ENCODE measurements around the gene ZNF396.

Gene ZNF396

DNA sequence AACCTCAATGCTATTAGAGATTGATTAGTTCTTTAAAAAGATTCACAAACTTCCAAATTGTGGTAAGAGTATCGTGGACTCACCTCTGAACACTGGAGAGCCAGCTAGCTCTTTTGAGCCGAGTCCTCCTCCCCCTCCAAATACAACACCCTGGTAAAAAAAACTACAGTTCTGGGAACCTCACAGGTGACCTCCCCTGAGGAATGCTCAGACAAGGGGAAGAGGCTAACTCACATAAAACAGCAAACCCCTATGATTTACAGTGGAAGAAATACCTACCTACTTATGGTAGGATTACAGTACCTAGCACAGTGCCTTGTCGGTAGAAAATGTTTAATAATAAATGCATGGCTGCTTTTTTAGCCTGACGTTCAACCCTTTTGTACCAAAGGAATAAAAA is 41.3 kb downstream of the ZNF396 start:
- no peak for DNase-seq (ENCODE audit: low read depth)
- TF ChIP-seq MYC (IDR thresholded peaks at IDR 0.05; ENCODE audit: low read depth, low read length), result no peak
- TF ChIP-seq, protein P1, sequence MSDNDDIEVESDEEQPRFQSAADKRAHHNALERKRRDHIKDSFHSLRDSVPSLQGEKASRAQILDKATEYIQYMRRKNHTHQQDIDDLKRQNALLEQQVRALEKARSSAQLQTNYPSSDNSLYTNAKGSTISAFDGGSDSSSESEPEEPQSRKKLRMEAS (IDR thresholded peaks at IDR 0.05; ENCODE audit: low read depth, low read length), result no peak
- TF ChIP-seq POLR2A (IDR thresholded peaks at IDR 0.05; ENCODE audit: extremely low read depth, insufficient read length), result no peak
- TF ChIP-seq, protein P2, sequence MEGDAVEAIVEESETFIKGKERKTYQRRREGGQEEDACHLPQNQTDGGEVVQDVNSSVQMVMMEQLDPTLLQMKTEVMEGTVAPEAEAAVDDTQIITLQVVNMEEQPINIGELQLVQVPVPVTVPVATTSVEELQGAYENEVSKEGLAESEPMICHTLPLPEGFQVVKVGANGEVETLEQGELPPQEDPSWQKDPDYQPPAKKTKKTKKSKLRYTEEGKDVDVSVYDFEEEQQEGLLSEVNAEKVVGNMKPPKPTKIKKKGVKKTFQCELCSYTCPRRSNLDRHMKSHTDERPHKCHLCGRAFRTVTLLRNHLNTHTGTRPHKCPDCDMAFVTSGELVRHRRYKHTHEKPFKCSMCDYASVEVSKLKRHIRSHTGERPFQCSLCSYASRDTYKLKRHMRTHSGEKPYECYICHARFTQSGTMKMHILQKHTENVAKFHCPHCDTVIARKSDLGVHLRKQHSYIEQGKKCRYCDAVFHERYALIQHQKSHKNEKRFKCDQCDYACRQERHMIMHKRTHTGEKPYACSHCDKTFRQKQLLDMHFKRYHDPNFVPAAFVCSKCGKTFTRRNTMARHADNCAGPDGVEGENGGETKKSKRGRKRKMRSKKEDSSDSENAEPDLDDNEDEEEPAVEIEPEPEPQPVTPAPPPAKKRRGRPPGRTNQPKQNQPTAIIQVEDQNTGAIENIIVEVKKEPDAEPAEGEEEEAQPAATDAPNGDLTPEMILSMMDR (IDR thresholded peaks at IDR 0.05; ENCODE audit: low read depth, low read length), result no peak
- no peak overlapping the region for H3K4me3 ChIP-seq (ENCODE audit: low read depth, low read length)

DNA sequence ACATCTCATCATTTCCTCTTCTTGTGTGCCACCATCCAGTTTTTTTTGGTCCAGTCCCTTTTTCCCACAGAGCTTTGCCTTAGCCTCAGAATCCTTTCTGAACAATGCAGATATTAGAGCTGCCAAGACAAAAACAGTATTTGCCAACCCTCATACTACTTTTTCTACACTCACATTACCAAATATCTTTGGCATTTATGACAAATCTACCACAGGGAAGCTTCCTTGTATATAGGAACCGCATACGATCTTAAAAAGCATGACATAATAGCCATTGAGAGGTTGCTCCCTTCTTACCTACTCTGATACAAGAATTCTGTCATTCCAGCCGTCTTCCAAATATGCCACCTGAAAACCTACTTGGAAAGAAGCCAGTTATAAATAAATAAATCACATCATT is 42.3 kb downstream of the ZNF396 start:
- no peak for DNase-seq (ENCODE audit: low read depth)
- H3K4me3 ChIP-seq (ENCODE audit: low read depth, low read length), result no peak overlapping the region
- TF ChIP-seq, protein P2 (IDR thresholded peaks at IDR 0.05; ENCODE audit: low read depth, low read length), result no peak

DNA sequence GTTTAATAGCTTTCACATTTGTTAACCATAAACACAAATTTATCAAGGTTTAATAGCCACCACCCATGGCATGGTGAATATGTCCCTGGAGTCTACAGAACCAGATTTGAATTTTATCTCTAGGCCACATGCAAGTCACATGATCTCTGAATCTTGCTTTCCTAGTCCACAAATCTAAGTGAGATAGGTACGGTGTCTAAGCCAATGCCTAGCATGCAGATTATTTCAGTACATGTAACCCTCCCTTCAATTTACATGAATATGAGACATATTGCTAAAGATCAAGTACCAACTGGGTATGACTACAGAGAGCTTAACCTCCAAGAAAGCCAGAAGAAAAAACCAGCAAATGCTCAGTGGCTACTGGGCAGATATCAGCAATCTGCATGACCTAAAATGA is 42.9 kb downstream of the ZNF396 start:
- TF ChIP-seq MYC (IDR thresholded peaks at IDR 0.05; ENCODE audit: low read depth, low read length), result no peak
- TF ChIP-seq, protein P2 (IDR thresholded peaks at IDR 0.05; ENCODE audit: low read depth, low read length), result no peak
- TF ChIP-seq, protein P1 (IDR thresholded peaks at IDR 0.05; ENCODE audit: low read depth, low read length), result no peak
- no peak for TF ChIP-seq POLR2A (IDR thresholded peaks at IDR 0.05; ENCODE audit: extremely low read depth, insufficient read length)
- no peak overlapping the region for H3K4me3 ChIP-seq (ENCODE audit: low read depth, low read length)
- DNase-seq (ENCODE audit: low read depth), result no peak

DNA sequence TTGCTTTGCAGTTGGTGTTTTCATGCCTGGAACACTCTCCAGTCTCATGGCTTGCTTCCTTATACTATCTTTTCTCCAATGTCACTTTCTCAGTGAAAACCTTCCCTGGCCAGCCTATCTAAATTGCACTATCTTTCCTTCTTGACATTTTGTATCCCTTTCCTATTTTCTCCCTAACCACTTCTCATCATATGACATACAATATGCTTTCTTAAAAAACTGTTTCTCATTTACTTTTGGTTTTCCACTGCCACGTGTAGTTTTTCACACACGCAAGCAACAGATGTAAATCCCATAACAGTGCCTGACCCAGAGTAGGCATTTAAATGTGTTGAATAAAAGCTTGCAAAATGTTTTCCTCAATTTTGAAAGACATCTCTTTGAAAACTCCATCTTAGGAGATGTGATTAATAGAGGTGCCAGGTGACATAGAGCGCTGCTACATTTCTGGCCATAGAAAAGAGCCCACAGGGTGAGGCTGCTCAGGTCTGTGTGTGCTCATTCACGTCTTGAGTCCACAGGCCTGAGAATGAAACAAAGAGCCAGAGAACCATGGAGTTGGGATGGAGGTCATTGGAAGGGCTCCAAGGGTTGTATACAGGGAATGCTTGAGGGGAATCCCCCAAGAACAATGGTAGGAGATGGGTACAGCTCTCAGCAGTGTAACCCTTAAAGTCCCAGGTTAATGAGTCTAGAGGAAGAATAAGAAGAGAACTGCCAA is 45.6 kb downstream of the ZNF396 start:
- no peak for DNase-seq (ENCODE audit: low read depth)
- H3K4me3 ChIP-seq (ENCODE audit: low read depth, low read length), result no peak overlapping the region
- TF ChIP-seq, protein P1 (IDR thresholded peaks at IDR 0.05; ENCODE audit: low read depth, low read length), result no peak
- no peak for TF ChIP-seq POLR2A (IDR thresholded peaks at IDR 0.05; ENCODE audit: extremely low read depth, insufficient read length)

DNA sequence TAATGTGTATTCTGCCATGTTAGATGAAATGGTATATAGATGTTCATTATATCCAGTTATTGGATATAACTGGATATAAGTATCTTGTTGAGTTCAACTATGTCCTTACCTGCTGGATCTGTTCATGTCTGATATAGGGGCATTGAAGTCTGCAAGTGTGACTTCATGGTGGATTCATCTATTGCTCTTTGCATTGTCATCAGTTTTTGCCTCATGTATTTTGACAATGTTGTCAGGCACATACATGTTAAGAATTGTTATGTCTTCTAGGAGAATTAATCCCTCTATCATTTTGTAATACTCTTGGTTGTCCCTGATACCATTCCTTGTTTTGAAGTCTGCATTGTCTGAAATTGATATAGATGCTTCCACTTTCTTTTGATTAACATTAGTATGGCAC is 48.3 kb downstream of the ZNF396 start:
- no peak overlapping the region for H3K4me3 ChIP-seq (ENCODE audit: low read depth, low read length)
- no peak for DNase-seq (ENCODE audit: low read depth)
- TF ChIP-seq, protein P2 (IDR thresholded peaks at IDR 0.05; ENCODE audit: low read depth, low read length), result no peak
- TF ChIP-seq MYC (IDR thresholded peaks at IDR 0.05; ENCODE audit: low read depth, low read length) (no peak), POLR2A (IDR thresholded peaks at IDR 0.05; ENCODE audit: extremely low read depth, insufficient read length) (no peak)
- TF ChIP-seq, protein P1 (IDR thresholded peaks at IDR 0.05; ENCODE audit: low read depth, low read length), result no peak

DNA sequence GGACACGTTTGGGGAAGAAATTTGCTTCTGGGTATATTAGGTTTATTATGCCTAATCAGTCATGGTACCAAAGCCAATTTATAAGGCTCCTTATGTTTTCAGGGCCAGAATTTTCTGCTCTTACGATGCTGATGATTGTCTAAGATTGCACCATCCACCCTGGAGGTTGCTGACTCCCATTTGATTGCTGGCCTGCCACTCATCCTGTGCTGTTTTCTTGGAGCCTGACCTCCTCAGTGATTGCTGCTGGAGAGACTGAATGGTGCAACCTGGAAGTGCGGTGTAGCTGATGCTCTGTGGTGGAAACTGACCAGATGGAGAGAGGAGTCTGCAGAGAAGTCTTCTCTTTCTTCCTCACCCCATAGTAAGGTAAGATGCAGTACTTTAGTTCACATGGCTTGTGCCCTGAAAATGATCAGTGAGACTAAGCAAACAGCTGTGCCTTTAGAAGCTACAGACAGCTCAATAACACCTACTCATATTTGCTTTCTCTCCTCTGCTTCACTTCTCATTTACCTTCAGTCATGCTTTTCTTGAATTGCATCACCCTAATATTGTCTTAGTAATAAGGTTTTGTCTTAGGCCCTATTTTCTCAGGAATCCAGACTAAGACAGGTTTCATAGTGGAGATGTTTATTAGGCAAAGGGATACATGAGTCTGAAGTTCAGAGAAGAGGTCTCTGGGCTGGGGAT is 50.3 kb downstream of the ZNF396 start:
- H3K4me3 ChIP-seq (ENCODE audit: low read depth, low read length), result no peak overlapping the region
- DNase-seq (ENCODE audit: low read depth), result no peak
- TF ChIP-seq MYC (IDR thresholded peaks at IDR 0.05; ENCODE audit: low read depth, low read length) (no peak), POLR2A (IDR thresholded peaks at IDR 0.05; ENCODE audit: extremely low read depth, insufficient read length) (no peak)
- TF ChIP-seq, protein P2 (IDR thresholded peaks at IDR 0.05; ENCODE audit: low read depth, low read length), result no peak
- TF ChIP-seq, protein P1 (IDR thresholded peaks at IDR 0.05; ENCODE audit: low read depth, low read length), result no peak

Measured in NB4 (cell line).